ENCODE measurements around the gene CALCOCO1.

DNA sequence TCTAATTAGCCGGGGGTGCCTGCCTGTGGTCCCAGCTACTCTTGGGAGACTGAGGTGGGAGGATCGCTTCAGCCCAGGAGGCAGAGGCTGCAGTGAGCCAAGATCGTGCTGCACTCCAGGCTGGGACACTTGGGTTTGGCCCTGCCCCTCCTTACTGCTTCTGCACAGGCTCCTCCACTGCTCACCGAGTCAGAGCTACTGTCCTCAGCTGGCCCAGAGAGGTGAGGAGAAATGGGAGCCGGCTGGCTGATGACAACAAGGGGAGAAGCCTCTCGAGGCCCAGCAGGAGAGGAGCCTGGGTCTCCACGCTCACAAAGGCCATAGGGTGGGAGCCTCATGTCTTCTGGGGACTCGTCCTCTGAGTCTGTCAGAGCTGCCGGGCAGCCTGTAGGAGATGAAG lies 13.7 kb downstream of the CALCOCO1 start:
- TF ChIP-seq CTCF (IDR thresholded peaks at IDR 0.05) (no peak), POLR2A (IDR thresholded peaks at IDR 0.05) (no peak)

Data from uterus (tissue), 2 donors.